ENCODE results near the gene TNIP1.

GRCh38 chr5:151017897-151018296 is 62.9 kb downstream of the TNIP1 start:
- TF ChIP-seq POLR2A (IDR thresholded peaks at IDR 0.05; ENCODE audit: low read depth, low read length) (no peak), POLR2AphosphoS5 (IDR thresholded peaks at IDR 0.05; ENCODE audit: low read depth, low read length) (no peak), TAF1 (IDR thresholded peaks at IDR 0.05; ENCODE audit: low read depth, low read length) (no peak), PAX5 (IDR thresholded peaks at IDR 0.05; ENCODE audit: insufficient read depth, low read length, severe bottlenecking) (no peak), SPI1 (IDR thresholded peaks at IDR 0.05; ENCODE audit: low read depth, low read length) (no peak)

Measured in GM12891 (cell line).